T-cell (primary cell): ENCODE results near the gene TMEM35B. TPM values are rescaled to one million over a fixed set of nuclear protein-coding genes. Genes with fewer than 3 reads are reported as not detected.
"Not testable (repeated sequence)": the region's sequence is repeated elsewhere in the genome, so short reads cannot be mapped to it uniquely, and the experiment has no call there.

Source experiments
- ATAC-seq, 4 experiments: fragments of 200-7000 bp in 3 of 4; fragments of 150-1000 bp in 1 of 4; cut with Tn5 transposase; replicated peaks in 1 of 4; 1 replicate in 3 of 4; 2 replicates in 1 of 4; pipeline ENCODE4 v1.10.0; 2021; ENCODE audit warnings: moderate library complexity in 3 of 4, mild to moderate bottlenecking in 2 of 4, moderate number of reproducible peaks in 1 of 4
- CTCF ChIA-PET, 2 donors: fragments of 300-600 bp; sonication (Branson Sonifier 250); formaldehyde crosslinking; loops; one replicate each; lab custom pipeline; 2022; ENCODE audit warnings: antibody characterized with exemption in 2 of 2; lab: Charles Lee
- POLR2A ChIA-PET, 2 donors: fragments of 300-600 bp; sonication (Branson Sonifier 250); formaldehyde crosslinking; loops; one replicate each; lab custom pipeline; 2022; ENCODE audit warnings: antibody characterized with exemption in 2 of 2; lab: Charles Lee
- DNase-seq, 35 experiments: peaks; one replicate each; pipeline versions ENCODE4 v3.0.0 to v3.0.0-alpha.2; 2013 to 2023
- H3K27ac ChIP-seq: one replicate; pipeline ENCODE4 v1.5.1; 2013; ENCODE audit warnings: low read length
- H3K27me3 ChIP-seq, 2 experiments: replicated peaks in 1 of 2; 1 replicate in 1 of 2; 2 replicates in 1 of 2; pipeline versions ENCODE4 v1.6.1 to v1.7.0; 2013; ENCODE audit warnings: low read length in 1 of 2, mixed read lengths in 1 of 2; ENCODE audit not compliant: control insufficient read depth in 2 of 2, insufficient read depth in 2 of 2; ENCODE audit errors: extremely low read depth in 1 of 2
- H3K36me3 ChIP-seq, 2 donors: 1 replicate in 1 of 2; 2 replicates in 1 of 2; pipeline versions ENCODE4 v1.6.1 to v1.7.0; 2013; ENCODE audit warnings: low read length in 1 of 2; ENCODE audit not compliant: control insufficient read depth in 2 of 2, insufficient read depth in 1 of 2; ENCODE audit errors: extremely low read depth in 1 of 2
- H3K4me1 ChIP-seq, 2 experiments: 1 replicate in 1 of 2; 2 replicates in 1 of 2; pipeline versions ENCODE4 v1.6.1 to v1.7.0; 2013; ENCODE audit warnings: low read length in 2 of 2, mixed read lengths in 1 of 2; ENCODE audit not compliant: insufficient read depth in 2 of 2, control insufficient read depth in 1 of 2; ENCODE audit errors: extremely low read depth in 1 of 2
- H3K4me3 ChIP-seq, 2 donors: 1 replicate in 1 of 2; 2 replicates in 1 of 2; pipeline versions ENCODE4 v1.5.1 to v1.7.0; 2013; ENCODE audit warnings: mild to moderate bottlenecking in 2 of 2, low read length in 1 of 2, moderate library complexity in 1 of 2; ENCODE audit not compliant: control insufficient read depth in 1 of 2; ENCODE audit errors: extremely low read depth in 1 of 2
- H3K9me3 ChIP-seq: 2 replicates; pipeline ENCODE4 v1.7.0; 2013
- H3K27ac Mint-ChIP-seq, 2 donors: one replicate each; pipeline ENCODE4 v1.8.0; 2020 to 2021; ENCODE audit warnings: mild to moderate bottlenecking in 2 of 2, mixed read lengths in 2 of 2
- H3K27me3 Mint-ChIP-seq, 2 donors: one replicate each; pipeline ENCODE4 v1.8.0; 2021 to 2022; ENCODE audit warnings: mixed read lengths in 2 of 2
- H3K36me3 Mint-ChIP-seq: one replicate; pipeline ENCODE4 v1.8.0; 2021; ENCODE audit warnings: mixed read lengths
- H3K4me1 Mint-ChIP-seq, 3 donors: one replicate each; pipeline ENCODE4 v1.8.0; 2020 to 2022; ENCODE audit warnings: mixed read lengths in 3 of 3, mild to moderate bottlenecking in 1 of 3
- H3K4me3 Mint-ChIP-seq, 3 donors: one replicate each; pipeline ENCODE4 v1.8.0; 2020 to 2022; ENCODE audit warnings: mild to moderate bottlenecking in 3 of 3, mixed read lengths in 3 of 3, moderate library complexity in 3 of 3
- H3K9me3 Mint-ChIP-seq, 3 donors: one replicate each; pipeline ENCODE4 v1.8.0; 2020 to 2022; ENCODE audit warnings: mixed read lengths in 3 of 3
- WGBS: methylation state at CpG from one replicate; pipeline ENCODE4 v1.1.5; 2013; ENCODE audit warnings: missing lambda C conversion rate; ENCODE audit not compliant: insufficient coverage; 5-methylcytosine and 5-hydroxymethylcytosine counted together
- total RNA-seq, 35 experiments: library from RNA in 6 of 35; stranded (reverse) in 6 of 35; fragments of 120-200 nt in 1 of 35; gene quantifications; one replicate each; pipeline versions ENCODE4 v1.2.1 to v1.2.4 and lab custom pipeline; 2013 to 2026

TMEM35B gene
- total RNA-seq, 5 donors from 2014 or later (not counting 1 experiment from before 2014, with no cell fraction given), result 12.4 to 51.6 (median 41.8) TPM

DNA sequence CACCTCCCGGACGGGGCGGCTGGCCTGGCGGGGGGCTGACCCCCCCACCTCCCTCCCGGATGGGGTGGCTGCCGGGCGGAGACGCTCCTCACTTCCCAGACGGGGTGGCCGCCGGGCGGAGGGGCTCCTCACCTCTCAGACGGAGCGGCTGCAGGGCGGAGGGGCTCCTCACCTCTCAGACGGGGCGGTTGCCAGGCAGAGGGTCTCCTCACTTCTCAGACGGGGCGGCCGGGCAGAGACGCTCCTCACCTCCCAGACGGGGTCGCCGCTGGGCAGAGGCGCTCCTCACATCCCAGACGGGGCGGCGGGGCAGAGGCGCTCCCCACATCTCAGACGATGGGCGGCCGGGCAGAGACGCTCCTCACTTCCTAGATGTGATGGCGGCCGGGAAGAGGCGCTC is 17.5 kb downstream of the TMEM35B start:
- H3K27me3 Mint-ChIP-seq, H3K36me3 ChIP-seq, H3K27me3 ChIP-seq, H3K9me3 Mint-ChIP-seq, CTCF ChIA-PET, H3K36me3 Mint-ChIP-seq, H3K9me3 ChIP-seq, H3K27ac ChIP-seq, H3K4me3 Mint-ChIP-seq, ATAC-seq, DNase-seq, H3K27ac Mint-ChIP-seq, POLR2A ChIA-PET, H3K4me3 ChIP-seq: not testable (repeated sequence)
- H3K4me1 ChIP-seq, result peaks cover 0 to 15% of the 10 kb centered on the region in 2 experiments
- peaks cover 9 to 31% (median 17%) of the 10 kb centered on the region in 3 donors for H3K4me1 Mint-ChIP-seq
- no CpG with 5 or more reads among the region's 36 CpGs for WGBS

- ATAC-seq, result no peak
- DNase-seq, result no peak
- Histone ChIP-seq H3K4me3 (no peak overlapping the region), H3K9me3 (peaks cover 2% of the 10 kb centered on the region), H3K4me1 (peaks cover 0 to 15% of the 10 kb centered on the region in 2 experiments), H3K27me3 (peaks cover 0 to 2% of the 10 kb centered on the region in 2 experiments), H3K27ac (no peak overlapping the region), H3K36me3 (no peaks in the 10 kb centered on the region)
- Mint-ChIP-seq H3K4me3 (no peak overlapping the region), H3K9me3 (no peaks in the 10 kb centered on the region), H3K36me3 (no peaks in the 10 kb centered on the region), H3K4me1 (peaks cover 6 to 24% (median 9%) of the 10 kb centered on the region in 3 donors), H3K27me3 (no peaks in the 10 kb centered on the region), H3K27ac (no peak overlapping the region)
- ChIA-PET POLR2A (no interaction called here), CTCF (no interaction called here)
- WGBS, result no CpG with 5 or more reads among the region's 2 CpGs
Measured at GRCh38 chr1:34965597-34965996, 19.6 kb downstream of the TMEM35B start.

DNA sequence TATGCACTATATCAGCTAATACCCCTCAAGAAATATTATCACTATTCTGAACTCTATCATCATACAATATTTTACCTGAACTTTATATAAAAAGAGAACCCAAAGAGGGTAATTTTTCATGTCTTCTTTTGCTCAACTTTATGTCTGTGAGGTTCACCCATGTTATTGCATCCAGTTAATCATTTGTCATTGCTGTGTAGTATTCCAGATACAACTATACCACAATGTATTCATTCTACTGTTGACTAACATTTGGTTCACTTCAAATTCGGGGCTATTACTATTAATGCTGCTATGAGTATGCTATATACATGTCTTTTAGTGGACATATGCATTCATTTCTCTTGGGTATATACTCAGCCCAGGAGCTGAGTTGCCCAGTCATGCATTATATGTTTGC is 34.7 kb downstream of the TMEM35B start:
- Mint-ChIP-seq H3K27ac (no peak overlapping the region), H3K36me3 (peaks cover 15% of the 10 kb centered on the region), H3K4me1 (no peaks in the 10 kb centered on the region), H3K9me3 (peaks cover 0 to 7% (median 0%) of the 10 kb centered on the region in 3 donors), H3K4me3 (no peak overlapping the region), H3K27me3 (peaks cover 10 to 18% of the 10 kb centered on the region in 2 donors)
- no peak overlapping the region for H3K4me3 ChIP-seq
- no CpG with 5 or more reads among the region's 1 CpG for WGBS
- H3K27me3 ChIP-seq, result peaks cover 3 to 16% of the 10 kb centered on the region in 2 experiments
- no peak for DNase-seq
- H3K4me1 ChIP-seq, result no peaks in the 10 kb centered on the region
- no peak for ATAC-seq
- ChIA-PET POLR2A (no interaction called here), CTCF (no interaction called here)
- no peaks in the 10 kb centered on the region for H3K9me3 ChIP-seq
- H3K36me3 ChIP-seq, result no peaks in the 10 kb centered on the region
- no peak overlapping the region for H3K27ac ChIP-seq

DNA sequence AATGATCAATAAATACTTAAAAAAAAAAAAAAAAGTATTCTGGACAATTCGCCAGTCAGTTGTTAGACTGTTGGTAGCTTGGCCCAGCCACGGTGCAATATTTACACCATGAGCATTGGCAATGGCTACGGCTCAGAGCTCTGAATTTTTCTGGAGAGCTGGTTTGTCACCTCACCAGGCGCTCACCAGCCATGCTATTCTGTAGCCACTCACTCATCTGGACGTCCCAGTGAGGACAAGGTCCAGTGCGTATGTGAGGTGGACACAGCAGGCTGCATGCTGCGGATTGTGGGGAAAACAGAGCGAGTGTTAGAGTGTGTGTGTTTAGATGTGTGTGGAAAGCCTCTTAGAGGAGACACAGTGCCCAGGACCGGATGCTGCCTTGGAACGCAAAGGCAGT is 36.4 kb downstream of the TMEM35B start:
- H3K27ac ChIP-seq, DNase-seq, H3K9me3 ChIP-seq, H3K4me1 ChIP-seq, CTCF ChIA-PET, POLR2A ChIA-PET, H3K4me3 Mint-ChIP-seq, H3K27ac Mint-ChIP-seq, H3K4me1 Mint-ChIP-seq, H3K36me3 ChIP-seq, H3K4me3 ChIP-seq, ATAC-seq, H3K9me3 Mint-ChIP-seq: not testable (repeated sequence)
- Mint-ChIP-seq H3K36me3 (peaks cover 11% of the 10 kb centered on the region), H3K27me3 (peaks cover 17 to 23% of the 10 kb centered on the region in 2 donors)
- WGBS, result 87% methylated on average over 7 of the region's 10 CpGs
- peaks cover 3 to 20% of the 10 kb centered on the region in 2 experiments for H3K27me3 ChIP-seq

- H3K27me3 Mint-ChIP-seq, result peaks cover 19 to 22% of the 10 kb centered on the region in 2 donors
- H3K27ac ChIP-seq, H3K27ac Mint-ChIP-seq, H3K36me3 ChIP-seq, H3K4me1 ChIP-seq, H3K9me3 ChIP-seq, POLR2A ChIA-PET, H3K4me3 Mint-ChIP-seq, H3K9me3 Mint-ChIP-seq, DNase-seq, H3K4me3 ChIP-seq, H3K36me3 Mint-ChIP-seq, H3K4me1 Mint-ChIP-seq, ATAC-seq, CTCF ChIA-PET: not testable (repeated sequence)
- 90% methylated on average over 18 of the region's 41 CpGs for WGBS
- peaks cover 3 to 18% of the 10 kb centered on the region in 2 experiments for H3K27me3 ChIP-seq
Measured at GRCh38 chr1:34947641-34948314, 37.4 kb downstream of the TMEM35B start.

DNA sequence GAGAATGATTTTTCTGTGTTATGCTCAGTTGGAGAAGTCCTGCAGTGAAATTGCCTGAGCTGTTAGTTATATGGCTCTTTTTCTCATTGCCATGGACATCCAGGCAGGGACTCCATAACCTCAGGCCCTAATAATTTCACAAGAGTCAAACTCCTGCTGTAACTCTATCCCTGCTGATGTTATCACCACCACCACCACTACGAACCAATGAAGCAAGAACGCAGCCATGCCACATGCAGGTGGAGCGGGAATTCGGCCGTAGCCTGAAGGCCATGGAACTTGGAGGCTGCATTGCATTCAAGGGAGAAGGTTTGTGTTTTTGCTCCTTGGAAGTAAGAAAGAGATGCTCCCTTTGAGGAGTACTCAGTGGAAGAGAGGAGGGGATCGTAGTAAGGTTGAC is 38.9 kb downstream of the TMEM35B start:
- Mint-ChIP-seq H3K4me3 (no peak overlapping the region), H3K27me3 (peaks cover 16 to 25% of the 10 kb centered on the region in 2 donors), H3K36me3 (peaks cover 7% of the 10 kb centered on the region), H3K27ac (no peak overlapping the region), H3K4me1 (no peaks in the 10 kb centered on the region), H3K9me3 (peaks cover 0 to 7% (median 0%) of the 10 kb centered on the region in 3 donors)
- H3K4me3 ChIP-seq, result no peak overlapping the region
- peaks cover 3 to 13% of the 10 kb centered on the region in 2 experiments for H3K27me3 ChIP-seq
- H3K36me3 ChIP-seq, result no peaks in the 10 kb centered on the region
- H3K27ac ChIP-seq, result no peak overlapping the region
- ATAC-seq (no peak), DNase-seq (no peak)
- ChIA-PET CTCF (no interaction called here), POLR2A (no interaction called here)
- WGBS, result no CpG with 5 or more reads among the region's 6 CpGs
- no peaks in the 10 kb centered on the region for H3K9me3 ChIP-seq
- no peaks in the 10 kb centered on the region for H3K4me1 ChIP-seq
